Measurements from ENCODE around the gene FIGLA. TPM values are rescaled to one million over a fixed set of nuclear protein-coding genes. Genes with fewer than 3 reads are reported as not detected.

The FIGLA gene
- polyA plus RNA-seq, 1 experiment: not detected

DNA sequence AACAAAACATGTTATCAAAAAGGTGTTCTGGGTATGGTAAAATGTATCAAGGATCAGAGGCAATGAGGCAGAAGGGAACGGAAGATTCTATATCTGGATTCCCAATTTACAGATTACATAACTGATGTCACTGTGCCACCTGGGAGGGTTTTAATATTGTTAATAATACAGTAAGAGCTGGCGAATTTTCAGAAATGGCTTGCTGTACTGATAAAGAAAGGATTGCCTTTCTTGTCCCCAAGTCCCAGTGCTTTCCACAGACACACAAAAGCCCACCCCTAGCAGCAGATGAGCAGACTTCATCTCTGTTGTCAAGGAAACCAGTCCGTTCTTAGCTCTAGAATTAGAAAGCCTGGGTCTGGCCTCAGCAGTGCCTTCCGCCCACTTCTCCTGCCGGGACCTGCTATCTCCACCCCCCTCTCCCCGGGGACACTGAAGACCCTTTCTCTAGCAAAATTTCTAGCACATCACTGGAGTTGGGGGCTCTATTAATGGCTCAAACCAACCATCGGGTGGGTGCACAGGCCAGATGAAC is 56.7 kb downstream of the FIGLA start:
- Histone ChIP-seq H3K27ac (ENCODE audit: low read depth, low read length) (no peak overlapping the region), H3K9me3 (ENCODE audit: control insufficient read depth, insufficient read depth, low read length) (no peaks in the 10 kb centered on the region), H3K27me3 (ENCODE audit: control insufficient read depth, insufficient read depth, low read length) (peaks cover 2% of the 10 kb centered on the region), H3K4me3 (ENCODE audit: low read depth, low read length) (no peak overlapping the region)
- TF ChIP-seq, protein P1, sequence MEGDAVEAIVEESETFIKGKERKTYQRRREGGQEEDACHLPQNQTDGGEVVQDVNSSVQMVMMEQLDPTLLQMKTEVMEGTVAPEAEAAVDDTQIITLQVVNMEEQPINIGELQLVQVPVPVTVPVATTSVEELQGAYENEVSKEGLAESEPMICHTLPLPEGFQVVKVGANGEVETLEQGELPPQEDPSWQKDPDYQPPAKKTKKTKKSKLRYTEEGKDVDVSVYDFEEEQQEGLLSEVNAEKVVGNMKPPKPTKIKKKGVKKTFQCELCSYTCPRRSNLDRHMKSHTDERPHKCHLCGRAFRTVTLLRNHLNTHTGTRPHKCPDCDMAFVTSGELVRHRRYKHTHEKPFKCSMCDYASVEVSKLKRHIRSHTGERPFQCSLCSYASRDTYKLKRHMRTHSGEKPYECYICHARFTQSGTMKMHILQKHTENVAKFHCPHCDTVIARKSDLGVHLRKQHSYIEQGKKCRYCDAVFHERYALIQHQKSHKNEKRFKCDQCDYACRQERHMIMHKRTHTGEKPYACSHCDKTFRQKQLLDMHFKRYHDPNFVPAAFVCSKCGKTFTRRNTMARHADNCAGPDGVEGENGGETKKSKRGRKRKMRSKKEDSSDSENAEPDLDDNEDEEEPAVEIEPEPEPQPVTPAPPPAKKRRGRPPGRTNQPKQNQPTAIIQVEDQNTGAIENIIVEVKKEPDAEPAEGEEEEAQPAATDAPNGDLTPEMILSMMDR (IDR thresholded peaks at IDR 0.05; ENCODE audit: low read depth, low read length): no peak
- DNase-seq (ENCODE audit: low read depth, low spot score): no peak
- ChIA-PET CTCF (no interaction called here), POLR2A (no interaction called here)

DNA sequence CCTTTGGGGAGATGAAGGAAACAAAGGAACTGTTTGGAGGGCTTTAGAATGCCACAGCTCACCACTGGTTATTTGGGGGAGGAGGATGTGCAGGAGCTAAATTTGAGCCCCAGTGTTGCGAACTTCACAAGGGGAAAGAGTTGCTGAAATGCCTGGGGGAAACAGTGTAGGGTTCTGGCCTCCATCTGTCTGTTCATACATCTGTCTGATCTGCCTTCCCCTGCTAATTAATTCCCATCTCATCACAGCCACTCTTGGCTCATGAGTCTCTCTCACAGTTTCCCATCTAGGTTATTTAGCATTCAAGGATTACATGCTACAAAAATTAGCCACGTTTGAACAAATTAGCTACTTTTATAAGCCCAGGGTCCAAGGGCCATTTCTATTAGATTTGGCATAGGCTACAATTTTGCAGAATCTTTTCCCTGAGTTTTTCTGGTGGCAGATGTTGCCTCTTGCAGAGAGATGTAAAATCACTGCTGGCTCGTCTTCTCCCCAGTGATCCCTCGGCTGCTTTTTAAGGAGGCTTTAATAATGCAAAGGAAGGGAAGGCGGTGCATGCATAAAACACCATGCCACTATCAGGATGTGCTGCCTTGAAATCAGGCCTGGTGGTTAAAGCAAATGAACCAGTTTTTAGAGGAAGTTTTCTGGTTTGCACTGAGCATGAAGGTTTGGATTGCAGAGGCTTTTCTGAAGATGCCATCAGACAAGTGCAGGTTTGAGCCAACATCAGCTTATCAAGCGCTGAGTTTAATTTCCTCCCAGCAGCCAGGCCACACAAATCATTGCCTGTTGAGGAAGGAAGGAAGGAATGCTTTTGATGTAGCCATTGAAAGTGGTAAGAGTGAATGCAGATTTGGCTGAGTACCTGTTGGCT is 57.4 kb downstream of the FIGLA start:
- CTCF ChIA-PET: no interaction called here
- no peak overlapping the region for H3K27ac ChIP-seq (ENCODE audit: low read depth, low read length)
- POLR2A ChIA-PET: no interaction called here

GRCh38 chr2:70730730-70731129 is 59.7 kb downstream of the FIGLA start:
- H3K27me3 ChIP-seq (ENCODE audit: control insufficient read depth, insufficient read depth, low read length): peaks cover 2% of the 10 kb centered on the region
- CTCF ChIA-PET: no interaction called here
- POLR2A ChIA-PET: no interaction called here
- H3K4me3 ChIP-seq (ENCODE audit: low read depth, low read length): no peak overlapping the region
- no peaks in the 10 kb centered on the region for H3K9me3 ChIP-seq (ENCODE audit: control insufficient read depth, insufficient read depth, low read length)
- TF ChIP-seq, protein P1 (IDR thresholded peaks at IDR 0.05; ENCODE audit: low read depth, low read length): no peak
- no peak overlapping the region for H3K27ac ChIP-seq (ENCODE audit: low read depth, low read length)
- DNase-seq (ENCODE audit: low read depth, low spot score): no peak

More for the DNA sequence above, 57.4 kb downstream of the FIGLA start:
- Histone ChIP-seq H3K4me3 (ENCODE audit: low read depth, low read length) (no peak overlapping the region), H3K27me3 (ENCODE audit: control insufficient read depth, insufficient read depth, low read length) (peaks cover 2% of the 10 kb centered on the region), H3K9me3 (ENCODE audit: control insufficient read depth, insufficient read depth, low read length) (no peaks in the 10 kb centered on the region)
- DNase-seq (ENCODE audit: low read depth, low spot score): no peak
- TF ChIP-seq, protein P1 (IDR thresholded peaks at IDR 0.05; ENCODE audit: low read depth, low read length): no peak

GRCh38 chr2:70729647-70730046 is 60.8 kb downstream of the FIGLA start:
- POLR2A ChIA-PET: no interaction called here
- H3K4me3 ChIP-seq (ENCODE audit: low read depth, low read length): no peak overlapping the region

GRCh38 chr2:70728128-70728527 is 62.3 kb downstream of the FIGLA start:
- no peak overlapping the region for H3K27ac ChIP-seq (ENCODE audit: low read depth, low read length)
- ChIA-PET CTCF (no interaction called here), POLR2A (no interaction called here)
- H3K9me3 ChIP-seq (ENCODE audit: control insufficient read depth, insufficient read depth, low read length): no peaks in the 10 kb centered on the region
- TF ChIP-seq, protein P1 (IDR thresholded peaks at IDR 0.05; ENCODE audit: low read depth, low read length): no peak
- no peak for DNase-seq (ENCODE audit: low read depth, low spot score)
- no peak overlapping the region for H3K4me3 ChIP-seq (ENCODE audit: low read depth, low read length)
- H3K27me3 ChIP-seq (ENCODE audit: control insufficient read depth, insufficient read depth, low read length): no peaks in the 10 kb centered on the region

More at GRCh38 chr2:70729647-70730046, 60.8 kb downstream of the FIGLA start:
- H3K9me3 ChIP-seq (ENCODE audit: control insufficient read depth, insufficient read depth, low read length): no peaks in the 10 kb centered on the region
- peaks cover 2% of the 10 kb centered on the region for H3K27me3 ChIP-seq (ENCODE audit: control insufficient read depth, insufficient read depth, low read length)
- DNase-seq (ENCODE audit: low read depth, low spot score): no peak
- TF ChIP-seq, protein P1 (IDR thresholded peaks at IDR 0.05; ENCODE audit: low read depth, low read length): no peak
- no peak overlapping the region for H3K27ac ChIP-seq (ENCODE audit: low read depth, low read length)
- CTCF ChIA-PET: no interaction called here
